Embryonic facial prominence (tissue), 1 donor: Measurements from ENCODE around the gene SIRT2.

Experiments used
- DNase-seq: peaks from one replicate; pipeline ENCODE4 v3.0.0-alpha.2; 2016; ENCODE audit errors: extremely low spot score

Gene SIRT2

GRCh38 chr19:38920602-38921419 is 21.4 kb upstream of the SIRT2 start:
- DNase-seq: no peak

GRCh38 chr19:38919837-38920601 is 20.6 kb upstream of the SIRT2 start:
- DNase-seq: no peak

- no peak for DNase-seq
Measured at GRCh38 chr19:38918526-38918925, 19.1 kb upstream of the SIRT2 start.

GRCh38 chr19:38917921-38918491 is 18.6 kb upstream of the SIRT2 start:
- DNase-seq: no peak

GRCh38 chr19:38917516-38917915 is 18.1 kb upstream of the SIRT2 start:
- no peak for DNase-seq

- no peak for DNase-seq
Measured at GRCh38 chr19:38915329-38916321, 16.2 kb upstream of the SIRT2 start.

GRCh38 chr19:38913958-38914357 is 14.5 kb upstream of the SIRT2 start:
- no peak for DNase-seq

GRCh38 chr19:38912600-38913514 is 13.4 kb upstream of the SIRT2 start:
- DNase-seq: no peak

GRCh38 chr19:38911388-38912001 is 12.1 kb upstream of the SIRT2 start:
- no peak for DNase-seq

- DNase-seq: no peak
Measured at GRCh38 chr19:38910488-38910887, 11.1 kb upstream of the SIRT2 start.

- DNase-seq: no peak
Measured at GRCh38 chr19:38908911-38909310, 9.5 kb upstream of the SIRT2 start.

- no peak for DNase-seq
Measured at GRCh38 chr19:38907670-38908069, 8.3 kb upstream of the SIRT2 start.

- DNase-seq: no peak
Measured at GRCh38 chr19:38907227-38907626, 7.8 kb upstream of the SIRT2 start.

GRCh38 chr19:38905620-38906019 is 6.2 kb upstream of the SIRT2 start:
- DNase-seq: no peak

GRCh38 chr19:38904581-38905539 is 5.4 kb upstream of the SIRT2 start:
- no peak for DNase-seq

GRCh38 chr19:38901683-38902082 is 2.3 kb upstream of the SIRT2 start:
- DNase-seq: no peak

GRCh38 chr19:38900743-38901190 is 1.3 kb upstream of the SIRT2 start:
- no peak for DNase-seq

- DNase-seq: no peak
Measured at GRCh38 chr19:38900202-38900629, 798 bp upstream of the SIRT2 start.
